Measurements from ENCODE around the gene KIF18B.

DNA sequence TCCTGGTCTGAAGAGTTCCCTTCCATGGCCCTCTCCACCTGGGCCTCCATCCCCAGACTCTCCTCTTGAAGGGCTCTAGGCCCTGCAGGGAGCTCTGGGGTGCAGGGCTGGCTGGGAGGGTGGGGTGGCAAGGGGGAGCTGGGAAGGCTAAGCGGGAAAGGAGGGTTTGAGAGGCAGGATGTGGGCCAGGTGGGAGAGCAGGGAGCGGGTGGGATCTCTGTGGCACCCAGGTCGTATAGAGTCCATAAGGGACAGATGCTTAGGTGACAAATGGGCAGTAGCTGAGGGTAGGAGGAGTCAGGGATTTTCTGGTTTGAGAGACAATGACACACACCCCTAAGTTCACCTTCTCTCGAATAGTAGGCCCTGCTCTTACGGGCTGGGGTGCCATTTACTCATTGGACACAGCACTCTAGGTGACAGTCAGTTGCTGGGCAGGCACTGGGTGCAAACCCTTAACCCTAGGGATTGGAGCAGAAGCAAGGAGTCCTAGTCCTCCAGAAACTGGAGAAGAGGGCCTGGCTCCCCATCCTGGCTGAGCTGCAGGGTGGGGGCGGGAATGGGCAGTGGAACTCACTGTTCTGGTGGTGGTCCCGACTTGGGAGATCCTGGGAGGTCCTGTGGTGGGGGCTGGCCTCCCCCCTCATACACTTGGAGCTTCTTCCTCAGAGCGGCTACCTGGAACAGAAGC, 15.3 kb downstream of the KIF18B start:
- TF ChIP-seq, protein P1, sequence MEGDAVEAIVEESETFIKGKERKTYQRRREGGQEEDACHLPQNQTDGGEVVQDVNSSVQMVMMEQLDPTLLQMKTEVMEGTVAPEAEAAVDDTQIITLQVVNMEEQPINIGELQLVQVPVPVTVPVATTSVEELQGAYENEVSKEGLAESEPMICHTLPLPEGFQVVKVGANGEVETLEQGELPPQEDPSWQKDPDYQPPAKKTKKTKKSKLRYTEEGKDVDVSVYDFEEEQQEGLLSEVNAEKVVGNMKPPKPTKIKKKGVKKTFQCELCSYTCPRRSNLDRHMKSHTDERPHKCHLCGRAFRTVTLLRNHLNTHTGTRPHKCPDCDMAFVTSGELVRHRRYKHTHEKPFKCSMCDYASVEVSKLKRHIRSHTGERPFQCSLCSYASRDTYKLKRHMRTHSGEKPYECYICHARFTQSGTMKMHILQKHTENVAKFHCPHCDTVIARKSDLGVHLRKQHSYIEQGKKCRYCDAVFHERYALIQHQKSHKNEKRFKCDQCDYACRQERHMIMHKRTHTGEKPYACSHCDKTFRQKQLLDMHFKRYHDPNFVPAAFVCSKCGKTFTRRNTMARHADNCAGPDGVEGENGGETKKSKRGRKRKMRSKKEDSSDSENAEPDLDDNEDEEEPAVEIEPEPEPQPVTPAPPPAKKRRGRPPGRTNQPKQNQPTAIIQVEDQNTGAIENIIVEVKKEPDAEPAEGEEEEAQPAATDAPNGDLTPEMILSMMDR (IDR thresholded peaks at IDR 0.05), result no peak
- no peak for TF ChIP-seq POLR2A (IDR thresholded peaks at IDR 0.05)
